Neural cell (in vitro differentiated cells): ENCODE data around the gene ADARB1.

Experiments used
- POLR2AphosphoS5 ChIP-seq: IDR thresholded peaks from 2 replicates; pipeline ENCODE4 v1.6.1; 2012
- SMC3 ChIP-seq: fragments of 450-650 bp; conservative IDR thresholded peaks from 2 replicates; pipeline ENCODE4 v1.6.1; 2014; ENCODE audit warnings: antibody characterized with exemption, mild to moderate bottlenecking, moderate library complexity; ENCODE audit not compliant: poor library complexity
- TF ChIP-seq, protein P1 (sequence below): fragments of 450-650 bp; IDR thresholded peaks from 2 replicates; pipeline ENCODE4 v1.5.1; 2014; ENCODE audit warnings: antibody characterized with exemption, mild to moderate bottlenecking, moderate library complexity; ENCODE audit not compliant: poor library complexity, severe bottlenecking

- TF ChIP-seq SMC3: no peak
- TF ChIP-seq POLR2AphosphoS5: no peak
- TF ChIP-seq, protein P1, sequence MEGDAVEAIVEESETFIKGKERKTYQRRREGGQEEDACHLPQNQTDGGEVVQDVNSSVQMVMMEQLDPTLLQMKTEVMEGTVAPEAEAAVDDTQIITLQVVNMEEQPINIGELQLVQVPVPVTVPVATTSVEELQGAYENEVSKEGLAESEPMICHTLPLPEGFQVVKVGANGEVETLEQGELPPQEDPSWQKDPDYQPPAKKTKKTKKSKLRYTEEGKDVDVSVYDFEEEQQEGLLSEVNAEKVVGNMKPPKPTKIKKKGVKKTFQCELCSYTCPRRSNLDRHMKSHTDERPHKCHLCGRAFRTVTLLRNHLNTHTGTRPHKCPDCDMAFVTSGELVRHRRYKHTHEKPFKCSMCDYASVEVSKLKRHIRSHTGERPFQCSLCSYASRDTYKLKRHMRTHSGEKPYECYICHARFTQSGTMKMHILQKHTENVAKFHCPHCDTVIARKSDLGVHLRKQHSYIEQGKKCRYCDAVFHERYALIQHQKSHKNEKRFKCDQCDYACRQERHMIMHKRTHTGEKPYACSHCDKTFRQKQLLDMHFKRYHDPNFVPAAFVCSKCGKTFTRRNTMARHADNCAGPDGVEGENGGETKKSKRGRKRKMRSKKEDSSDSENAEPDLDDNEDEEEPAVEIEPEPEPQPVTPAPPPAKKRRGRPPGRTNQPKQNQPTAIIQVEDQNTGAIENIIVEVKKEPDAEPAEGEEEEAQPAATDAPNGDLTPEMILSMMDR: no peak
Measured at GRCh38 chr21:45116066-45116465, 41.7 kb downstream of the ADARB1 start.
